GM19328 (cell line): Measurements from ENCODE around the gene ROPN1B.
"Not testable (repeated sequence)": the region's sequence is repeated elsewhere in the genome, so short reads cannot be mapped to it uniquely, and the experiment has no call there.

Experiments
- ATAC-seq: cut with Tn5 transposase; IDR thresholded peaks from one replicate; pipeline ENCODE4 v1.9.1; 2021; ENCODE audit warnings: mild to moderate bottlenecking, moderate library complexity; ENCODE audit not compliant: unreplicated experiment

ROPN1B gene

GRCh38 chr3:125957674-125958510, 11.1 kb upstream of the ROPN1B start:
- ATAC-seq = no peak

GRCh38 chr3:125958511-125959316, 10.3 kb upstream of the ROPN1B start:
- ATAC-seq = no peak

- no peak for ATAC-seq
These were observed 9.5 kb upstream of the ROPN1B start for GRCh38 chr3:125959317-125960065.

- ATAC-seq = no peak
These were observed 8.9 kb upstream of the ROPN1B start for GRCh38 chr3:125960066-125960424.

GRCh38 chr3:125960456-125961288, 8.3 kb upstream of the ROPN1B start:
- no peak for ATAC-seq

- ATAC-seq = no peak
These were observed 7.7 kb upstream of the ROPN1B start for GRCh38 chr3:125961289-125961589.

- ATAC-seq = not testable (repeated sequence)
These were observed 5.1 kb upstream of the ROPN1B start for GRCh38 chr3:125963834-125964233.

GRCh38 chr3:125965505-125965904, 3.5 kb upstream of the ROPN1B start:
- ATAC-seq = no peak

GRCh38 chr3:125967156-125967555, 1.8 kb upstream of the ROPN1B start:
- ATAC-seq = no peak

- not testable (repeated sequence) for ATAC-seq
These were observed 857 bp upstream of the ROPN1B start for GRCh38 chr3:125968121-125968520.

- not testable (repeated sequence) for ATAC-seq
These were observed 3.3 kb downstream of the ROPN1B start for GRCh38 chr3:125971997-125972944.

- ATAC-seq = not testable (repeated sequence)
These were observed 6.4 kb downstream of the ROPN1B start for GRCh38 chr3:125975245-125976002.

- ATAC-seq = not testable (repeated sequence)
These were observed 7.0 kb downstream of the ROPN1B start for GRCh38 chr3:125976003-125976390.

- not testable (repeated sequence) for ATAC-seq
These were observed 8.1 kb downstream of the ROPN1B start for GRCh38 chr3:125977104-125977503.

GRCh38 chr3:125984951-125985350, 16.0 kb downstream of the ROPN1B start:
- not testable (repeated sequence) for ATAC-seq

GRCh38 chr3:125990253-125990970, 21.4 kb downstream of the ROPN1B start:
- no peak for ATAC-seq

- ATAC-seq = not testable (repeated sequence)
These were observed 27.8 kb downstream of the ROPN1B start for GRCh38 chr3:125996751-125997150.

- ATAC-seq = no peak
These were observed 33.2 kb downstream of the ROPN1B start for GRCh38 chr3:126002189-126002588.
